Measurements from ENCODE around the gene KRT79. TPM values are rescaled to one million over a fixed set of nuclear protein-coding genes. Genes with fewer than 3 reads are reported as not detected.

KRT79 gene
- total RNA-seq, 1 donor from 2014 or later, result not detected

- peaks cover 21% of the 10 kb centered on the region for H3K27me3 Mint-ChIP-seq (ENCODE audit: low read depth)
- H3K4me3 Mint-ChIP-seq, result no peak overlapping the region
- peaks cover 10% of the 10 kb centered on the region for H3K4me1 Mint-ChIP-seq
- H3K36me3 Mint-ChIP-seq (ENCODE audit: low read depth), result no peaks in the 10 kb centered on the region
- no peak for DNase-seq (ENCODE audit: low read depth, low spot score)
- no peak for TF ChIP-seq CTCF (conservative IDR thresholded peaks at IDR 0.05)
- no peaks in the 10 kb centered on the region for H3K9me3 Mint-ChIP-seq
- H3K27ac Mint-ChIP-seq (ENCODE audit: unreplicated experiment), result no peak overlapping the region
These were observed 1.3 kb upstream of the KRT79 start for GRCh38 chr12:52835271-52836041.

GRCh38 chr12:52834727-52835001 lies 553 bp upstream of the KRT79 start:
- Mint-ChIP-seq H3K4me3 (no peak overlapping the region), H3K27ac (ENCODE audit: unreplicated experiment) (no peak overlapping the region), H3K27me3 (ENCODE audit: low read depth) (peaks cover 21% of the 10 kb centered on the region), H3K36me3 (ENCODE audit: low read depth) (no peaks in the 10 kb centered on the region), H3K9me3 (no peaks in the 10 kb centered on the region), H3K4me1 (peaks cover 10% of the 10 kb centered on the region)
- no peak for DNase-seq (ENCODE audit: low read depth, low spot score)
- TF ChIP-seq CTCF (conservative IDR thresholded peaks at IDR 0.05), result no peak

GRCh38 chr12:52832985-52833905 lies 866 bp downstream of the KRT79 start:
- no peaks in the 10 kb centered on the region for H3K36me3 Mint-ChIP-seq (ENCODE audit: low read depth)
- no peaks in the 10 kb centered on the region for H3K9me3 Mint-ChIP-seq
- no peak overlapping the region for H3K4me3 Mint-ChIP-seq
- no peak for DNase-seq (ENCODE audit: low read depth, low spot score)
- no peak for TF ChIP-seq CTCF (conservative IDR thresholded peaks at IDR 0.05)
- peaks cover 6% of the 10 kb centered on the region for H3K4me1 Mint-ChIP-seq
- peak overlapping the region; percentile 35 for H3K27ac Mint-ChIP-seq (ENCODE audit: unreplicated experiment)
- peaks cover 11% of the 10 kb centered on the region for H3K27me3 Mint-ChIP-seq (ENCODE audit: low read depth)

GRCh38 chr12:52832451-52832850 lies 1.7 kb downstream of the KRT79 start:
- Mint-ChIP-seq H3K36me3 (ENCODE audit: low read depth) (no peaks in the 10 kb centered on the region), H3K27ac (ENCODE audit: unreplicated experiment) (no peak overlapping the region), H3K9me3 (no peaks in the 10 kb centered on the region), H3K4me1 (peaks cover 6% of the 10 kb centered on the region), H3K4me3 (no peak overlapping the region), H3K27me3 (ENCODE audit: low read depth) (peaks cover 5% of the 10 kb centered on the region)
- no peak for DNase-seq (ENCODE audit: low read depth, low spot score)
- TF ChIP-seq CTCF (conservative IDR thresholded peaks at IDR 0.05), result no peak

- no peak overlapping the region for H3K4me3 Mint-ChIP-seq
- no peaks in the 10 kb centered on the region for H3K36me3 Mint-ChIP-seq (ENCODE audit: low read depth)
- peaks cover 5% of the 10 kb centered on the region for H3K27me3 Mint-ChIP-seq (ENCODE audit: low read depth)
- H3K9me3 Mint-ChIP-seq, result no peaks in the 10 kb centered on the region
- no peak for TF ChIP-seq CTCF (conservative IDR thresholded peaks at IDR 0.05)
- peaks cover 6% of the 10 kb centered on the region for H3K4me1 Mint-ChIP-seq
- DNase-seq (ENCODE audit: low read depth, low spot score), result no peak
- no peak overlapping the region for H3K27ac Mint-ChIP-seq (ENCODE audit: unreplicated experiment)
These were observed 2.9 kb downstream of the KRT79 start for GRCh38 chr12:52831251-52831650.
